K562 (cell line): Measurements from ENCODE around the gene PLCL1. TPM values are rescaled to one million over a fixed set of nuclear protein-coding genes. Genes with fewer than 3 reads are reported as not detected.

Experiments
- ATAC-seq: fragments of 200-7000 bp; cut with Tn5 transposase; 3 replicates; pipeline ENCODE4 v1.9.1; 2020; ENCODE audit warnings: moderate library complexity
- BruUV-seq: library from RNA; stranded (reverse); fragments of 400-500 nt; replicated peaks from 2 replicates; lab custom pipeline; 2021; lab: Mats Ljungman, UMichigan
- CTCF ChIA-PET: fragments of 300-600 bp; formaldehyde crosslinking; extraction: SDS; loops from one replicate; lab custom pipeline; 2021; ENCODE audit warnings: low intra/inter-chr PET ratio; lab: Yijun Ruan, JAX
- POLR2A ChIA-PET: fragments of 300-600, 350-650 bp; sonication (Branson Sonifier 250); formaldehyde crosslinking; extraction: SDS; loops from one replicate; lab custom pipeline; 2021; ENCODE audit warnings: antibody characterized with exemption, inconsistent platforms; lab: Yijun Ruan, JAX
- DNase-seq, 4 experiments: peaks; one replicate each; pipeline versions ENCODE4 v3.0.0 to v3.0.0-alpha.2; 2011 to 2018; ENCODE audit warnings: low spot score in 3 of 4, mixed read lengths in 3 of 4; ENCODE audit errors: extremely low read depth in 1 of 4
- FAIRE-seq: peaks from 2 replicates; lab custom pipeline; 2011; peaks lifted over from hg19 to GRCh38; lab: Jason Lieb, UNC
- H2AFZ ChIP-seq: 2 replicates; pipeline ENCODE4 v1.6.0; 2011; ENCODE audit warnings: low read depth, low read length, control low read depth, inconsistent platforms
- H3K27ac ChIP-seq: fragments of 200-600 bp; 3 replicates; pipeline ENCODE4 v1.8.0; 2011; ENCODE audit warnings: low read depth, mild to moderate bottlenecking, control low read depth, inconsistent platforms, low read length, moderate library complexity, mixed read lengths; ENCODE audit errors: extremely low read depth
- H3K27me3 ChIP-seq, 2 experiments: fragments of 300-600 bp in 1 of 2; 2 replicates in 1 of 2; 3 replicates in 1 of 2; pipeline versions ENCODE4 v1.6.0 to v1.8.0; 2011; ENCODE audit warnings: inconsistent platforms in 2 of 2, low read length in 2 of 2, mild to moderate bottlenecking in 1 of 2, mixed read lengths in 1 of 2, moderate library complexity in 1 of 2; ENCODE audit not compliant: control insufficient read depth in 2 of 2, insufficient read depth in 2 of 2
- H3K36me3 ChIP-seq: fragments of 300-600 bp; 3 replicates; pipeline ENCODE4 v1.8.0; 2011; ENCODE audit warnings: mild to moderate bottlenecking, low read length, inconsistent platforms; ENCODE audit not compliant: control insufficient read depth, insufficient read depth
- H3K4me1 ChIP-seq, 2 experiments: fragments of 200-600 bp in 1 of 2; replicated peaks in 1 of 2; 2 replicates in 1 of 2; 3 replicates in 1 of 2; pipeline versions ENCODE4 v1.5.1 to v1.8.0; 2011; ENCODE audit warnings: inconsistent platforms in 2 of 2, low read length in 2 of 2, mild to moderate bottlenecking in 1 of 2, mixed read lengths in 1 of 2, moderate library complexity in 1 of 2; ENCODE audit not compliant: control insufficient read depth in 2 of 2, insufficient read depth in 2 of 2
- H3K4me2 ChIP-seq: 2 replicates; pipeline ENCODE4 v1.6.1; 2011; ENCODE audit warnings: low read length, control low read depth, inconsistent platforms, mixed read lengths; ENCODE audit not compliant: insufficient read depth
- H3K4me3 ChIP-seq: fragments of 200-600 bp; sonication (generic), shearing (Covaris generic); 2 replicates; pipeline ENCODE4 v1.5.1; 2016; ENCODE audit warnings: control low read depth, inconsistent platforms
- H3K79me2 ChIP-seq: fragments of 200-600 bp; 3 replicates; pipeline ENCODE4 v1.8.0; 2011; ENCODE audit warnings: low read length, inconsistent platforms; ENCODE audit not compliant: control insufficient read depth, insufficient read depth
- H3K9ac ChIP-seq, 2 experiments: 2 replicates each; pipeline versions ENCODE4 v1.6.0 to v1.6.1; 2011; ENCODE audit warnings: low read depth in 2 of 2, low read length in 2 of 2, control low read depth in 1 of 2, inconsistent platforms in 1 of 2, mild to moderate bottlenecking in 1 of 2, mixed read lengths in 1 of 2; ENCODE audit not compliant: insufficient read depth in 1 of 2
- H3K9me1 ChIP-seq: one replicate; pipeline ENCODE4 v1.6.0; 2011; ENCODE audit warnings: inconsistent platforms, mild to moderate bottlenecking, low read length, moderate library complexity; ENCODE audit not compliant: control insufficient read depth, insufficient read depth
- H3K9me3 ChIP-seq: replicated peaks from 2 replicates; pipeline ENCODE4 v1.5.1; 2011; ENCODE audit warnings: low read depth, low read length, inconsistent platforms; ENCODE audit not compliant: control insufficient read depth, insufficient read depth
- H4K20me1 ChIP-seq: replicated peaks from 2 replicates; pipeline ENCODE4 v1.6.1; 2011; ENCODE audit warnings: low read length, inconsistent platforms, mixed read lengths; ENCODE audit not compliant: control insufficient read depth, insufficient read depth
- CSDE1 ChIP-seq, 2 experiments: fragments of 450-650 bp; IDR thresholded peaks; 2 replicates each; pipeline ENCODE4 v1.6.1; 2016; ENCODE audit warnings: mild to moderate bottlenecking in 1 of 2
- RBM34 ChIP-seq: fragments of 200-400 bp; formaldehyde crosslinking; IDR thresholded peaks from 2 replicates; pipeline ENCODE4 v1.6.1; 2018; ENCODE audit warnings: low read length, borderline replicate concordance; ENCODE audit not compliant: insufficient read depth
- ZNF592 ChIP-seq: fragments of 450-650 bp; IDR thresholded peaks from 2 replicates; pipeline ENCODE4 v1.6.1; 2017; ENCODE audit warnings: antibody characterized with exemption, mild to moderate bottlenecking
- WGBS: fragments of 100-300 bp; shearing (Covaris generic); methylation state at CpG from one replicate; pipeline ENCODE4 v1.1.6; 2016; ENCODE audit warnings: low coverage, mixed read lengths; ENCODE audit not compliant: insufficient coverage; ENCODE audit errors: missing lambda C conversion rate; 5-methylcytosine and 5-hydroxymethylcytosine counted together
- in situ Hi-C: fragments of 300-500 bp; cut with MboI; formaldehyde crosslinking; loops from 4 replicates; pipeline ENCODE4 v1.15.0; 2018; ENCODE audit warnings: inconsistent platforms, mixed read lengths
- intact Hi-C: fragments of 100-400 bp; cut with micrococcal nuclease; formaldehyde crosslinking; loops from 2 replicates; pipeline ENCODE4 v1.14.2; 2022
- polyA plus RNA-seq, 8 experiments: library from polyadenylated mRNA; depleted of rRNA in 4 of 8; stranded (reverse) in 5 of 8; unstranded in 3 of 8; fragments of >200 nt; fragmentation: Nextera tagmentation in 2 of 8; fragmentation: Illumina TruSeq in 1 of 8; extraction: Ambion mirVana in 2 of 8; extraction: Trizol in 1 of 8; gene quantifications; 2 replicates each; pipeline versions ENCODE4 v1.2.1 to v1.2.3, GENCODE V29; 2011 to 2014; ENCODE audit warnings: inconsistent platforms in 1 of 8, missing spikeins in 1 of 8
- total RNA-seq, 7 experiments: library from RNA; depleted of rRNA in 6 of 7; stranded (reverse); fragments of >200 nt in 6 of 7; fragmentation: Illumina TruSeq in 2 of 7; extraction: Trizol in 2 of 7; gene quantifications; 2 replicates each; pipeline versions ENCODE4 v1.2.1 to v1.2.3, GENCODE V29; 2011 to 2021; ENCODE audit warnings: low replicate concordance in 1 of 7
- TF ChIP-seq, protein P1 (sequence below): fragments of 450-650 bp; formaldehyde crosslinking; IDR thresholded peaks from 2 replicates; pipeline ENCODE4 v1.4.0; 2020; ENCODE audit warnings: mild to moderate bottlenecking, mixed read lengths

Gene PLCL1
- total and polyA plus RNA-seq, 9 of the 15 experiments (the other 6 are each of a cell fraction or from before 2014, with no cell fraction given): 2.0 to 17.7 (median 8.6) TPM

- no peaks in the 10 kb centered on the region for H3K27me3 ChIP-seq
- no peak overlapping the region for H3K4me3 ChIP-seq
- ChIA-PET CTCF (no interaction called here), POLR2A (interaction anchor here (0.7 to 2.1 kb wide), 2 partner anchors 9 to 14 kb away, joined by 3 to 6 read pairs; no protein-coding TSS in a partner anchor)
- peak overlapping the region; percentile 59; the same call in 1 of the 3 replicates for H3K27ac ChIP-seq
- no peaks in the 10 kb centered on the region for H4K20me1 ChIP-seq
- H3K9me3 ChIP-seq: no peaks in the 10 kb centered on the region
- no peaks in the 10 kb centered on the region for H3K9me1 ChIP-seq
- H3K4me1 ChIP-seq: peaks cover 4 to 48% of the 10 kb centered on the region in 2 experiments
- H2AFZ ChIP-seq: 0 out of 2 replicates have a peak overlapping the region, but pooled peaks have one; percentile 36
- DNase-seq (no peak), FAIRE-seq (no peak), ATAC-seq (0 out of 3 replicates have a peak, but pooled peaks have one; percentile 21)
- intact Hi-C loops: no loop called here
- in situ Hi-C loops: no loop called here
- 60% methylated on average over 5 of the region's 5 CpGs for WGBS
- H3K9ac ChIP-seq: no peak overlapping the region
- BruUV-seq: no TSS peak
- H3K4me2 ChIP-seq: no peak overlapping the region; the same call in 1 of the 2 replicates
- TF ChIP-seq RBM34 (no peak), ZNF592 (peak; percentile 41; the same call in 1 of the 2 replicates), CSDE1 (IDR thresholded peaks at IDR 0.05) (no peak)
- TF ChIP-seq, protein P1, sequence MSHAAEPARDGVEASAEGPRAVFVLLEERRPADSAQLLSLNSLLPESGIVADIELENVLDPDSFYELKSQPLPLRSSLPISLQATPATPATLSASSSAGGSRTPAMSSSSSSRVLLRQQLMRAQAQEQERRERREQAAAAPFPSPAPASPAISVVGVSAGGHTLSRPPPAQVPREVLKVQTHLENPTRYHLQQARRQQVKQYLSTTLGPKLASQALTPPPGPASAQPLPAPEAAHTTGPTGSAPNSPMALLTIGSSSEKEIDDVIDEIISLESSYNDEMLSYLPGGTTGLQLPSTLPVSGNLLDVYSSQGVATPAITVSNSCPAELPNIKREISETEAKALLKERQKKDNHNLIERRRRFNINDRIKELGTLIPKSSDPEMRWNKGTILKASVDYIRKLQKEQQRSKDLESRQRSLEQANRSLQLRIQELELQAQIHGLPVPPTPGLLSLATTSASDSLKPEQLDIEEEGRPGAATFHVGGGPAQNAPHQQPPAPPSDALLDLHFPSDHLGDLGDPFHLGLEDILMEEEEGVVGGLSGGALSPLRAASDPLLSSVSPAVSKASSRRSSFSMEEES: no peak
- H3K79me2 ChIP-seq: peaks cover 54% of the 10 kb centered on the region; the same call in 2 of the 3 replicates
- H3K36me3 ChIP-seq: peaks cover 3% of the 10 kb centered on the region
Measured at GRCh38 chr2:197924483-197924882, 120.1 kb downstream of the PLCL1 start.
